ENCODE results near the gene FMN1.

DNA sequence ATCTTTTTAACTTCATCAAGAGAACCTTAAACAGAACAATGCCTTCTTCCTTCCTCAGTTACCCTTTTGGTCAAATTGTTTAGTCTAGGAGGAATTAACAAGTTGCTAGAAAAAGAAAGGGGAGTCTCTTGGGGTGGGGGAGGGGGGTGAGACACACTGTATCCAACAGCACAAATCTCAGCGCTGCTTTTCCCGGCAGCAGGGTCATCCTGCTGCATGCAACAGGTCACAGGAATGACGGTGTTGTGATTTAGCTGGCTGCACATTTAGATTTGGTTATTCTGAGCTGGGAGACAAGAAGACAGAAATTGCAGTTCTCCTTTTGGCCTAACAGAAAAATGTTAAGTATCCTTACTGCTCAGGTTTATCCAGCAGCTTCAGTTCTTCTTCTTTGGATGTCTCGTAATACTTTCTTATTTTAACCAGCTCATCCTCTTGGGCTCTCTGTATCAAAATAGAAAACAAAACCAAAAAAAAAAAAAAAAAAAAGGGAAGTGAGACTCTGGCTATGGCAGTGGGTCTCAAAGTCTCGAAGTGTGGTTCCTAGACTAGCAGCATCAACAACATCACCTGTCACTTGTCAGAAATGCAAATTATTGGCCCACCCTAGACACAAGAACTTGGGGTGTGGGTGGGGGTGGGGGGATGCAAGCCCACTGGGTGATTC, 286.2 kb downstream of the FMN1 start:
- TF ChIP-seq, protein P1, sequence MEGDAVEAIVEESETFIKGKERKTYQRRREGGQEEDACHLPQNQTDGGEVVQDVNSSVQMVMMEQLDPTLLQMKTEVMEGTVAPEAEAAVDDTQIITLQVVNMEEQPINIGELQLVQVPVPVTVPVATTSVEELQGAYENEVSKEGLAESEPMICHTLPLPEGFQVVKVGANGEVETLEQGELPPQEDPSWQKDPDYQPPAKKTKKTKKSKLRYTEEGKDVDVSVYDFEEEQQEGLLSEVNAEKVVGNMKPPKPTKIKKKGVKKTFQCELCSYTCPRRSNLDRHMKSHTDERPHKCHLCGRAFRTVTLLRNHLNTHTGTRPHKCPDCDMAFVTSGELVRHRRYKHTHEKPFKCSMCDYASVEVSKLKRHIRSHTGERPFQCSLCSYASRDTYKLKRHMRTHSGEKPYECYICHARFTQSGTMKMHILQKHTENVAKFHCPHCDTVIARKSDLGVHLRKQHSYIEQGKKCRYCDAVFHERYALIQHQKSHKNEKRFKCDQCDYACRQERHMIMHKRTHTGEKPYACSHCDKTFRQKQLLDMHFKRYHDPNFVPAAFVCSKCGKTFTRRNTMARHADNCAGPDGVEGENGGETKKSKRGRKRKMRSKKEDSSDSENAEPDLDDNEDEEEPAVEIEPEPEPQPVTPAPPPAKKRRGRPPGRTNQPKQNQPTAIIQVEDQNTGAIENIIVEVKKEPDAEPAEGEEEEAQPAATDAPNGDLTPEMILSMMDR (IDR thresholded peaks at IDR 0.05): no peak
- TF ChIP-seq AR (CRISPR knock-in tag; IDR thresholded peaks at IDR 0.05): no peak
- no peak for TF ChIP-seq SP1 (CRISPR knock-in tag; conservative IDR thresholded peaks at IDR 0.05)
- TF ChIP-seq KAT7 (CRISPR knock-in tag; IDR thresholded peaks at IDR 0.05; ENCODE audit: borderline replicate concordance): no peak
- TF ChIP-seq, protein P2, sequence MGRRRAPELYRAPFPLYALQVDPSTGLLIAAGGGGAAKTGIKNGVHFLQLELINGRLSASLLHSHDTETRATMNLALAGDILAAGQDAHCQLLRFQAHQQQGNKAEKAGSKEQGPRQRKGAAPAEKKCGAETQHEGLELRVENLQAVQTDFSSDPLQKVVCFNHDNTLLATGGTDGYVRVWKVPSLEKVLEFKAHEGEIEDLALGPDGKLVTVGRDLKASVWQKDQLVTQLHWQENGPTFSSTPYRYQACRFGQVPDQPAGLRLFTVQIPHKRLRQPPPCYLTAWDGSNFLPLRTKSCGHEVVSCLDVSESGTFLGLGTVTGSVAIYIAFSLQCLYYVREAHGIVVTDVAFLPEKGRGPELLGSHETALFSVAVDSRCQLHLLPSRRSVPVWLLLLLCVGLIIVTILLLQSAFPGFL (CRISPR knock-in tag; IDR thresholded peaks at IDR 0.05; ENCODE audit: borderline replicate concordance): no peak
- TF ChIP-seq STAT6 (CRISPR knock-in tag; conservative IDR thresholded peaks at IDR 0.05; ENCODE audit: low read depth): no peak
- TF ChIP-seq CREM (CRISPR knock-in tag; IDR thresholded peaks at IDR 0.05): no peak
- TF ChIP-seq, protein P3, sequence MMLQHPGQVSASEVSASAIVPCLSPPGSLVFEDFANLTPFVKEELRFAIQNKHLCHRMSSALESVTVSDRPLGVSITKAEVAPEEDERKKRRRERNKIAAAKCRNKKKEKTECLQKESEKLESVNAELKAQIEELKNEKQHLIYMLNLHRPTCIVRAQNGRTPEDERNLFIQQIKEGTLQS (CRISPR knock-in tag; conservative IDR thresholded peaks at IDR 0.05): no peak
- TF ChIP-seq, protein P4, sequence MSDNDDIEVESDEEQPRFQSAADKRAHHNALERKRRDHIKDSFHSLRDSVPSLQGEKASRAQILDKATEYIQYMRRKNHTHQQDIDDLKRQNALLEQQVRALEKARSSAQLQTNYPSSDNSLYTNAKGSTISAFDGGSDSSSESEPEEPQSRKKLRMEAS (CRISPR knock-in tag; IDR thresholded peaks at IDR 0.05): no peak
- TF ChIP-seq ETV6 (CRISPR knock-in tag; IDR thresholded peaks at IDR 0.05): no peak
